WTC11 (cell line): ENCODE results near the gene HECW1. TPM values are rescaled to one million over a fixed set of nuclear protein-coding genes. Genes with fewer than 3 reads are reported as not detected.

Experiments used
- ATAC-seq: fragments of 200-7000 bp; cut with Tn5 transposase; 2 replicates; pipeline ENCODE4 v1.10.0; 2021; ENCODE audit warnings: mild to moderate bottlenecking, moderate library complexity
- CTCF ChIA-PET: fragments of 300-600 bp; sonication (Branson Sonifier 250); formaldehyde crosslinking; loops from one replicate; lab custom pipeline; 2021; ENCODE audit warnings: antibody characterized with exemption; lab: Charles Lee
- POLR2A ChIA-PET: fragments of 350-600 bp; sonication (Branson Sonifier 250); formaldehyde crosslinking; loops from one replicate; lab custom pipeline; 2021; ENCODE audit warnings: antibody characterized with exemption; lab: Charles Lee
- DNase-seq: peaks from one replicate; pipeline ENCODE4 v3.0.0; 2021; ENCODE audit warnings: low spot score
- H3K27ac Mint-ChIP-seq: 2 replicates; pipeline ENCODE4 v1.8.0; 2021; ENCODE audit warnings: mixed read lengths
- H3K27me3 Mint-ChIP-seq: 2 replicates; pipeline ENCODE4 v1.8.0; 2021; ENCODE audit warnings: low read depth, mild to moderate bottlenecking, moderate library complexity, mixed read lengths
- H3K36me3 Mint-ChIP-seq: 2 replicates; pipeline ENCODE4 v1.8.0; 2021; ENCODE audit warnings: mixed read lengths
- H3K4me1 Mint-ChIP-seq: 2 replicates; pipeline ENCODE4 v1.8.0; 2022; ENCODE audit warnings: mixed read lengths
- H3K4me3 Mint-ChIP-seq: 2 replicates; pipeline ENCODE4 v1.8.0; 2021; ENCODE audit warnings: mild to moderate bottlenecking, moderate library complexity, mixed read lengths
- H3K9me3 Mint-ChIP-seq: 2 replicates; pipeline ENCODE4 v1.8.0; 2021; ENCODE audit warnings: mixed read lengths
- AFF4 ChIP-seq: sonication (generic); formaldehyde crosslinking; IDR thresholded peaks from 2 replicates; pipeline ENCODE4 v1.8.1; 2023; ENCODE audit warnings: mild to moderate bottlenecking, missing genetic modification reagents, borderline replicate concordance
- ATF2 ChIP-seq: sonication (generic); formaldehyde crosslinking; IDR thresholded peaks from 2 replicates; pipeline ENCODE4 v1.8.1; 2022; ENCODE audit warnings: low read depth, missing genetic modification reagents, borderline replicate concordance
- E2F5 ChIP-seq: sonication (generic); formaldehyde crosslinking; IDR thresholded peaks from 2 replicates; pipeline ENCODE4 v1.8.1; 2022; ENCODE audit warnings: mild to moderate bottlenecking, moderate library complexity, missing genetic modification reagents
- GTF2I ChIP-seq: fragments of 250-450 bp; sonication (Bioruptor Pico); conservative IDR thresholded peaks from 2 replicates; pipeline ENCODE4 v1.4.0; 2021; ENCODE audit warnings: mild to moderate bottlenecking
- JAZF1 ChIP-seq: fragments of 250-450 bp; sonication (Bioruptor Pico); IDR thresholded peaks from 2 replicates; pipeline ENCODE4 v1.9.0; 2021; ENCODE audit warnings: moderate library complexity, mild to moderate bottlenecking, inconsistent platforms
- NFE2L1 ChIP-seq: sonication (generic); formaldehyde crosslinking; IDR thresholded peaks from 2 replicates; pipeline ENCODE4 v1.8.1; 2023; ENCODE audit warnings: missing genetic modification reagents
- PREB ChIP-seq: sonication (generic); formaldehyde crosslinking; IDR thresholded peaks from 2 replicates; pipeline ENCODE4 v1.8.1; 2022; ENCODE audit warnings: mild to moderate bottlenecking, missing genetic modification reagents, moderate library complexity, borderline replicate concordance
- SOX15 ChIP-seq: fragments of 250-450 bp; sonication (Bioruptor Pico); IDR thresholded peaks from 2 replicates; pipeline ENCODE4 v1.9.0; 2021; ENCODE audit warnings: mild to moderate bottlenecking
- TP53 ChIP-seq: sonication (generic); formaldehyde crosslinking; IDR thresholded peaks from 2 replicates; pipeline ENCODE4 v1.8.1; 2023; ENCODE audit warnings: mild to moderate bottlenecking, missing genetic modification reagents
- ZNF121 ChIP-seq: sonication (generic); formaldehyde crosslinking; IDR thresholded peaks from 2 replicates; pipeline ENCODE4 v1.8.0; 2023; ENCODE audit warnings: missing genetic modification reagents
- ZNF219 ChIP-seq: sonication (generic); formaldehyde crosslinking; IDR thresholded peaks from 2 replicates; pipeline ENCODE4 v1.8.0; 2023; ENCODE audit warnings: missing genetic modification reagents, mild to moderate bottlenecking, borderline replicate concordance
- ZNF232 ChIP-seq: sonication (generic); formaldehyde crosslinking; IDR thresholded peaks from 2 replicates; pipeline ENCODE4 v1.8.0; 2022; ENCODE audit warnings: mild to moderate bottlenecking, missing genetic modification reagents
- ZNF263 ChIP-seq: sonication (generic); formaldehyde crosslinking; IDR thresholded peaks from 2 replicates; pipeline ENCODE4 v1.8.1; 2022; ENCODE audit warnings: low read depth, mild to moderate bottlenecking, moderate library complexity, missing genetic modification reagents
- ZNF416 ChIP-seq: fragments of 250-450 bp; sonication (Bioruptor Pico); IDR thresholded peaks from 2 replicates; pipeline ENCODE4 v1.9.0; 2021; ENCODE audit warnings: mild to moderate bottlenecking, inconsistent platforms
- ZNF423 ChIP-seq: fragments of 250-450 bp; sonication (Bioruptor Pico); IDR thresholded peaks from 2 replicates; pipeline ENCODE4 v2.1.2; 2022; ENCODE audit warnings: mild to moderate bottlenecking, moderate library complexity
- ZNF532 ChIP-seq: fragments of 250-450 bp; sonication (Bioruptor Pico); IDR thresholded peaks from 2 replicates; pipeline ENCODE4 v1.9.0; 2021; ENCODE audit warnings: mild to moderate bottlenecking, borderline replicate concordance
- total RNA-seq: library from RNA; stranded (reverse); gene quantifications from 3 replicates; pipeline ENCODE4 v1.2.3, GENCODE V29; 2021
- TF ChIP-seq, protein P1 (sequence below): sonication (generic); formaldehyde crosslinking; IDR thresholded peaks from 2 replicates; pipeline ENCODE4 v1.8.0; 2022; ENCODE audit warnings: missing genetic modification reagents
- TF ChIP-seq, protein P2 (sequence below): fragments of 250-450 bp; sonication (Bioruptor Pico); IDR thresholded peaks from 2 replicates; pipeline ENCODE4 v1.8.0; 2021; ENCODE audit warnings: mild to moderate bottlenecking

Gene HECW1
- total RNA-seq, 1 experiment from 2014 or later = 6.1 TPM

GRCh38 chr7:43302773-43303460 lies 190.5 kb downstream of the HECW1 start:
- H3K27ac Mint-ChIP-seq = no peak overlapping the region
- POLR2A ChIA-PET = interaction anchor here (0.6 kb wide), 2 partner anchors 259 to 292 kb away, joined by 3 to 4 read pairs; no protein-coding TSS in a partner anchor
- H3K4me1 Mint-ChIP-seq = peaks cover 33% of the 10 kb centered on the region
- no peak for DNase-seq
- TF ChIP-seq E2F5 (CRISPR knock-in tag) (no peak), ZNF416 (CRISPR knock-in tag) (no peak), JAZF1 (CRISPR knock-in tag) (no peak), ZNF219 (CRISPR knock-in tag) (no peak), ATF2 (CRISPR knock-in tag) (no peak), ZNF232 (CRISPR knock-in tag) (no peak), ZNF532 (no peak), ZNF423 (CRISPR knock-in tag) (no peak), GTF2I (CRISPR knock-in tag) (no peak), TP53 (CRISPR knock-in tag) (no peak), ZNF263 (CRISPR knock-in tag) (no peak), SOX15 (CRISPR knock-in tag) (no peak), PREB (CRISPR knock-in tag) (no peak), AFF4 (CRISPR knock-in tag) (no peak), ZNF121 (CRISPR knock-in tag) (no peak), NFE2L1 (CRISPR knock-in tag) (no peak)
- TF ChIP-seq, protein P1, sequence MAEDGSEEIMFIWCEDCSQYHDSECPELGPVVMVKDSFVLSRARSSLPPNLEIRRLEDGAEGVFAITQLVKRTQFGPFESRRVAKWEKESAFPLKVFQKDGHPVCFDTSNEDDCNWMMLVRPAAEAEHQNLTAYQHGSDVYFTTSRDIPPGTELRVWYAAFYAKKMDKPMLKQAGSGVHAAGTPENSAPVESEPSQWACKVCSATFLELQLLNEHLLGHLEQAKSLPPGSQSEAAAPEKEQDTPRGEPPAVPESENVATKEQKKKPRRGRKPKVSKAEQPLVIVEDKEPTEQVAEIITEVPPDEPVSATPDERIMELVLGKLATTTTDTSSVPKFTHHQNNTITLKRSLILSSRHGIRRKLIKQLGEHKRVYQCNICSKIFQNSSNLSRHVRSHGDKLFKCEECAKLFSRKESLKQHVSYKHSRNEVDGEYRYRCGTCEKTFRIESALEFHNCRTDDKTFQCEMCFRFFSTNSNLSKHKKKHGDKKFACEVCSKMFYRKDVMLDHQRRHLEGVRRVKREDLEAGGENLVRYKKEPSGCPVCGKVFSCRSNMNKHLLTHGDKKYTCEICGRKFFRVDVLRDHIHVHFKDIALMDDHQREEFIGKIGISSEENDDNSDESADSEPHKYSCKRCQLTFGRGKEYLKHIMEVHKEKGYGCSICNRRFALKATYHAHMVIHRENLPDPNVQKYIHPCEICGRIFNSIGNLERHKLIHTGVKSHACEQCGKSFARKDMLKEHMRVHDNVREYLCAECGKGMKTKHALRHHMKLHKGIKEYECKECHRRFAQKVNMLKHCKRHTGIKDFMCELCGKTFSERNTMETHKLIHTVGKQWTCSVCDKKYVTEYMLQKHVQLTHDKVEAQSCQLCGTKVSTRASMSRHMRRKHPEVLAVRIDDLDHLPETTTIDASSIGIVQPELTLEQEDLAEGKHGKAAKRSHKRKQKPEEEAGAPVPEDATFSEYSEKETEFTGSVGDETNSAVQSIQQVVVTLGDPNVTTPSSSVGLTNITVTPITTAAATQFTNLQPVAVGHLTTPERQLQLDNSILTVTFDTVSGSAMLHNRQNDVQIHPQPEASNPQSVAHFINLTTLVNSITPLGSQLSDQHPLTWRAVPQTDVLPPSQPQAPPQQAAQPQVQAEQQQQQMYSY (CRISPR knock-in tag) = no peak
- TF ChIP-seq, protein P2, sequence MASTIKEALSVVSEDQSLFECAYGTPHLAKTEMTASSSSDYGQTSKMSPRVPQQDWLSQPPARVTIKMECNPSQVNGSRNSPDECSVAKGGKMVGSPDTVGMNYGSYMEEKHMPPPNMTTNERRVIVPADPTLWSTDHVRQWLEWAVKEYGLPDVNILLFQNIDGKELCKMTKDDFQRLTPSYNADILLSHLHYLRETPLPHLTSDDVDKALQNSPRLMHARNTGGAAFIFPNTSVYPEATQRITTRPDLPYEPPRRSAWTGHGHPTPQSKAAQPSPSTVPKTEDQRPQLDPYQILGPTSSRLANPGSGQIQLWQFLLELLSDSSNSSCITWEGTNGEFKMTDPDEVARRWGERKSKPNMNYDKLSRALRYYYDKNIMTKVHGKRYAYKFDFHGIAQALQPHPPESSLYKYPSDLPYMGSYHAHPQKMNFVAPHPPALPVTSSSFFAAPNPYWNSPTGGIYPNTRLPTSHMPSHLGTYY (CRISPR knock-in tag) = no peak
- TF ChIP-seq, all 79 proteins: peak for 0
- no peak for ATAC-seq
- Mint-ChIP-seq H3K4me3 (no peak overlapping the region), H3K9me3 (no peaks in the 10 kb centered on the region), H3K27me3 (no peaks in the 10 kb centered on the region), H3K36me3 (no peaks in the 10 kb centered on the region)
- CTCF ChIA-PET = interaction anchor here (0.7 to 0.9 kb wide), 2 partner anchors 137 to 231 kb away, joined by 3 to 4 read pairs; no protein-coding TSS in a partner anchor
